Mucosa of rectum (tissue), 2 donors: ENCODE results near the gene NAGPA.
"Not testable (repeated sequence)": the region's sequence is repeated elsewhere in the genome, so short reads cannot be mapped to it uniquely, and the experiment has no call there.

Experiments used
- H3K27ac ChIP-seq, 2 donors: one replicate each; pipeline ENCODE4 v1.7.0; 2013; ENCODE audit warnings: inconsistent platforms in 2 of 2, low read depth in 2 of 2, low read length in 2 of 2
- H3K27me3 ChIP-seq, 2 donors: one replicate each; pipeline ENCODE4 v1.7.0; 2013; ENCODE audit warnings: low read length in 2 of 2; ENCODE audit not compliant: control insufficient read depth in 2 of 2, insufficient read depth in 2 of 2
- H3K36me3 ChIP-seq, 2 donors: one replicate each; pipeline ENCODE4 v1.7.0; 2013; ENCODE audit warnings: low read length in 2 of 2; ENCODE audit not compliant: control insufficient read depth in 2 of 2, insufficient read depth in 2 of 2
- H3K4me1 ChIP-seq, 2 donors: one replicate each; pipeline ENCODE4 v1.7.0; 2013; ENCODE audit warnings: low read length in 2 of 2, mild to moderate bottlenecking in 1 of 2; ENCODE audit not compliant: control insufficient read depth in 2 of 2, insufficient read depth in 2 of 2
- H3K4me3 ChIP-seq, 2 donors: one replicate each; pipeline ENCODE4 v1.7.0; 2013; ENCODE audit warnings: low read length in 2 of 2
- H3K9ac ChIP-seq, 2 donors: one replicate each; pipeline ENCODE4 v1.7.0; 2013; ENCODE audit warnings: low read length in 2 of 2, low read depth in 1 of 2, mild to moderate bottlenecking in 1 of 2
- H3K9me3 ChIP-seq, 2 donors: one replicate each; pipeline ENCODE4 v1.7.0; 2013; ENCODE audit warnings: low read length in 2 of 2; ENCODE audit not compliant: control insufficient read depth in 2 of 2
- donor health status: healthy.
- donor health status: Normal muscosa, but diverticular disease.

Gene NAGPA

GRCh38 chr16:5033256-5034166 is at the start of gene NAGPA:
NAGPA (minus strand) TSS chr16:5033935; CDS start chr16:5033914, 21 bp downstream.
- H3K4me1 ChIP-seq, result peaks cover 15 to 21% of the 10 kb centered on the region in 2 donors
- peak within 1 kb of the TSS; percentile 67 to 72 for H3K27ac ChIP-seq
- H3K9me3 ChIP-seq, result no peaks in the 10 kb centered on the region
- no peaks in the 10 kb centered on the region for H3K27me3 ChIP-seq
- H3K36me3 ChIP-seq, result peaks cover 8 to 13% of the 10 kb centered on the region in 2 donors
- H3K9ac ChIP-seq, result peak within 1 kb of the TSS; percentile 65 to 71
- peak within 1 kb of the TSS; percentile 90 to 100 for H3K4me3 ChIP-seq

GRCh38 chr16:5080996-5081395 is 47.3 kb upstream of the NAGPA start:
- peak overlapping the region; percentile 38 to 74 for H3K27ac ChIP-seq
- H3K36me3 ChIP-seq, result peaks cover 11 to 19% of the 10 kb centered on the region in 2 donors

GRCh38 chr16:5080461-5080860 is 46.7 kb upstream of the NAGPA start:
- Histone ChIP-seq H3K27ac (peak overlapping the region; percentile 38 to 63), H3K36me3 (peaks cover 17 to 23% of the 10 kb centered on the region in 2 donors)
- not testable (repeated sequence) for H3K4me1 ChIP-seq, H3K4me3 ChIP-seq, H3K9ac ChIP-seq, H3K27me3 ChIP-seq, H3K9me3 ChIP-seq

More at GRCh38 chr16:5080996-5081395, 47.3 kb upstream of the NAGPA start:
- not testable (repeated sequence) for H3K9me3 ChIP-seq, H3K27me3 ChIP-seq, H3K9ac ChIP-seq, H3K4me3 ChIP-seq, H3K4me1 ChIP-seq

- H3K4me3 ChIP-seq, result no peak overlapping the region
- no peaks in the 10 kb centered on the region for H3K27me3 ChIP-seq
- H3K9me3 ChIP-seq, result no peaks in the 10 kb centered on the region
- H3K9ac ChIP-seq, result no peak overlapping the region
- H3K27ac ChIP-seq, result no peak overlapping the region
- H3K36me3 ChIP-seq, result peaks cover 20 to 27% of the 10 kb centered on the region in 2 donors
- peaks cover 0 to 3% of the 10 kb centered on the region in 2 donors for H3K4me1 ChIP-seq
Measured at GRCh38 chr16:5078626-5079025, 44.9 kb upstream of the NAGPA start.

GRCh38 chr16:5077304-5077703 is 43.6 kb upstream of the NAGPA start:
- no peak overlapping the region for H3K27ac ChIP-seq
- peaks cover 20 to 27% of the 10 kb centered on the region in 2 donors for H3K36me3 ChIP-seq
- no peaks in the 10 kb centered on the region for H3K9me3 ChIP-seq
- peaks cover 6 to 9% of the 10 kb centered on the region in 2 donors for H3K4me1 ChIP-seq
- no peaks in the 10 kb centered on the region for H3K27me3 ChIP-seq
- no peak overlapping the region for H3K4me3 ChIP-seq
- no peak overlapping the region for H3K9ac ChIP-seq

- Histone ChIP-seq H3K27me3 (no peaks in the 10 kb centered on the region), H3K9me3 (no peaks in the 10 kb centered on the region), H3K27ac (no peak overlapping the region), H3K4me3 (no peak overlapping the region), H3K4me1 (peaks cover 12 to 18% of the 10 kb centered on the region in 2 donors), H3K9ac (no peak overlapping the region), H3K36me3 (peaks cover 20 to 27% of the 10 kb centered on the region in 2 donors)
Measured at GRCh38 chr16:5075637-5076036, 41.9 kb upstream of the NAGPA start.

- H3K4me3 ChIP-seq, H3K9ac ChIP-seq, H3K27ac ChIP-seq, H3K9me3 ChIP-seq, H3K27me3 ChIP-seq: not testable (repeated sequence)
- Histone ChIP-seq H3K4me1 (peaks cover 12 to 15% of the 10 kb centered on the region in 2 donors), H3K36me3 (peaks cover 20 to 27% of the 10 kb centered on the region in 2 donors)
Measured at GRCh38 chr16:5073771-5074170, 40.0 kb upstream of the NAGPA start.

- no peak overlapping the region for H3K9ac ChIP-seq
- peaks cover 12 to 15% of the 10 kb centered on the region in 2 donors for H3K4me1 ChIP-seq
- H3K4me3 ChIP-seq, result no peak overlapping the region
- H3K9me3 ChIP-seq, result no peaks in the 10 kb centered on the region
- H3K27me3 ChIP-seq, result no peaks in the 10 kb centered on the region
- H3K36me3 ChIP-seq, result peaks cover 20 to 27% of the 10 kb centered on the region in 2 donors
- no peak overlapping the region for H3K27ac ChIP-seq
Measured at GRCh38 chr16:5073279-5073629, 39.5 kb upstream of the NAGPA start.

GRCh38 chr16:5072334-5073278 is 38.9 kb upstream of the NAGPA start:
- H3K9ac ChIP-seq, result peak overlapping the region; percentile 77 to 80
- H3K9me3 ChIP-seq, result no peaks in the 10 kb centered on the region
- peaks cover 12 to 15% of the 10 kb centered on the region in 2 donors for H3K4me1 ChIP-seq
- H3K27ac ChIP-seq, result peak overlapping the region; percentile 82 to 84
- no peaks in the 10 kb centered on the region for H3K27me3 ChIP-seq
- peak overlapping the region; percentile 83 to 93 for H3K4me3 ChIP-seq
- peaks cover 19 to 24% of the 10 kb centered on the region in 2 donors for H3K36me3 ChIP-seq
